Colonic mucosa (tissue), 4 donors: ENCODE results near the gene DENND5B. TPM values are rescaled to one million over a fixed set of nuclear protein-coding genes. Genes with fewer than 3 reads are reported as not detected.
A peak's percentile ranks its signal among the peaks of the same experiment; 100 is the strongest.
"Not testable (repeated sequence)": the region's sequence is repeated elsewhere in the genome, so short reads cannot be mapped to it uniquely, and the experiment has no call there.

Experiments
- DNase-seq: peaks from one replicate; pipeline ENCODE4 v3.0.0-alpha.2; 2020
- H3K27ac ChIP-seq: fragments of 200-600 bp; one replicate; pipeline ENCODE4 v1.8.0; 2021
- H3K27me3 ChIP-seq: fragments of 200-600 bp; one replicate; pipeline ENCODE4 v1.8.0; 2021
- H3K36me3 ChIP-seq: fragments of 200-600 bp; one replicate; pipeline ENCODE4 v1.8.0; 2021
- H3K4me1 ChIP-seq: fragments of 200-600 bp; one replicate; pipeline ENCODE4 v1.8.0; 2021; ENCODE audit warnings: mild to moderate bottlenecking
- H3K4me3 ChIP-seq: fragments of 200-600 bp; one replicate; pipeline ENCODE4 v1.8.0; 2021
- H3K9ac ChIP-seq, 2 donors: one replicate each; pipeline ENCODE4 v1.7.0; 2013; ENCODE audit warnings: control low read depth in 2 of 2, low read depth in 2 of 2, low read length in 2 of 2
- H3K9me3 ChIP-seq: fragments of 200-600 bp; one replicate; pipeline ENCODE4 v1.8.0; 2021
- CTCF ChIP-seq: fragments of 200-600 bp; IDR thresholded peaks from one replicate; pipeline ENCODE4 v1.8.0; 2022; ENCODE audit warnings: antibody characterized with exemption, mild to moderate bottlenecking
- intact Hi-C: fragments of 100-400 bp; cut with DNase I; formaldehyde crosslinking; loops from one replicate; pipeline ENCODE4 v1.14.1; 2022
- total RNA-seq, 2 donors: library from RNA; stranded (reverse); fragmentation: NEBNext Ultra II Directional in 1 of 2; extraction: Animal tissue kit (Norgen Biotek cat#: 25700) in 1 of 2; gene quantifications; one replicate each; pipeline ENCODE4 v1.2.1, GENCODE V29; 2021
- donor health status: healthy.
- donor health status: DM: no; HTN: no; CAD: no.
- donor health status: DM: no; HTN: no; CAD: no.

Gene DENND5B
- total RNA-seq, 2 donors from 2014 or later: 3.9 to 11.8 TPM

- no peaks in the 10 kb centered on the region for H3K4me1 ChIP-seq
- no peak overlapping the region for H3K4me3 ChIP-seq
- no peak for TF ChIP-seq CTCF
- H3K9me3 ChIP-seq: no peaks in the 10 kb centered on the region
- no peak overlapping the region for H3K9ac ChIP-seq
- H3K36me3 ChIP-seq: no peaks in the 10 kb centered on the region
- H3K27me3 ChIP-seq: no peaks in the 10 kb centered on the region
- DNase-seq: no peak
- H3K27ac ChIP-seq: no peak overlapping the region
- intact Hi-C loops: no loop called here
These were observed 203.9 kb downstream of the DENND5B start for GRCh38 chr12:31387011-31387410.

- DNase-seq: no peak
- no peaks in the 10 kb centered on the region for H3K9me3 ChIP-seq
- H3K27me3 ChIP-seq: no peaks in the 10 kb centered on the region
- TF ChIP-seq CTCF: no peak
- no peaks in the 10 kb centered on the region for H3K36me3 ChIP-seq
- intact Hi-C loops: no loop called here
- H3K27ac ChIP-seq: no peak overlapping the region
- H3K4me3 ChIP-seq: no peak overlapping the region
- no peaks in the 10 kb centered on the region for H3K4me1 ChIP-seq
- H3K9ac ChIP-seq: no peak overlapping the region
These were observed 204.6 kb downstream of the DENND5B start for GRCh38 chr12:31386364-31386777.

DNA sequence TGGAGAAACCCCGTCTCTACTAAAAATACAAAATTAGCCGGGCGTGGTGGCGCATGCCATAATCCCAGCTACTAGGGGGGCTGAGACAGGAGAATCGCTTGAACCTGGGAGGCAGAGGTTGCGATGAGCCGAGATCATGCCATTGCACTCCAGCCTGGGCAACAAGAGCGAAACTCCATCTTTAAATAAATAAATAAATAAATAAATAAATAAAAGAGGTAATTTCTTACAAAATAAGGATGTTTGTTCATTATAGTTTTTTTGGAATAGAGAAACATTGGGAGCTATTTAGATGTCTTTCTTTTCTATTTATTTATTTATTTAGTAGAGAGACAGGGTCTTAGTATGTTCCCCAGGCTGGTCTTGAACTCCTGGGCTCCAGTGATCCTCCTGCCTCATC is 213.7 kb downstream of the DENND5B start:
- DNase-seq, intact Hi-C loops, H3K27ac ChIP-seq, H3K9me3 ChIP-seq, H3K4me3 ChIP-seq, H3K36me3 ChIP-seq, H3K27me3 ChIP-seq, H3K4me1 ChIP-seq, H3K9ac ChIP-seq: not testable (repeated sequence)

DNA sequence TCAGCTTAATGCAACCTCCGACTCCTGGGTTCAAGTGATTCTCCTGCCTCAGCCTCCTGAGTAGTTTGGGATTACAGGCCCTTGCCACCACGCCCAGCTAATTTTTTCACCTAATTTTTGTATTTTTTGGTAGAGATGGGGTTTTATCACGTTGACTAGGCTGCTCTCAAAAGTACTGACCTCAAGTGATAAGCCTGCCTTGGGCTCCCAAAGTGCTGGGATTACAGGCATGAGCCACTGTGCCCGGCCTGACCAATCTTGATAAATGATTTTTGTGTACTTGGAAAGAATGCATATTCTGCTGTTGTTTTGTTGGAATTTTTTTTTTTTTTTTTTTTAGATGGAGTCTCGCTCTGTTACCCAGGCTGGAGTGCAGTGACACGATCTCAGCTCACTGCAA is 215.5 kb downstream of the DENND5B start:
- H3K4me1 ChIP-seq, H3K36me3 ChIP-seq, intact Hi-C loops, H3K9ac ChIP-seq, H3K27ac ChIP-seq, H3K27me3 ChIP-seq, DNase-seq, H3K9me3 ChIP-seq, H3K4me3 ChIP-seq: not testable (repeated sequence)

DNA sequence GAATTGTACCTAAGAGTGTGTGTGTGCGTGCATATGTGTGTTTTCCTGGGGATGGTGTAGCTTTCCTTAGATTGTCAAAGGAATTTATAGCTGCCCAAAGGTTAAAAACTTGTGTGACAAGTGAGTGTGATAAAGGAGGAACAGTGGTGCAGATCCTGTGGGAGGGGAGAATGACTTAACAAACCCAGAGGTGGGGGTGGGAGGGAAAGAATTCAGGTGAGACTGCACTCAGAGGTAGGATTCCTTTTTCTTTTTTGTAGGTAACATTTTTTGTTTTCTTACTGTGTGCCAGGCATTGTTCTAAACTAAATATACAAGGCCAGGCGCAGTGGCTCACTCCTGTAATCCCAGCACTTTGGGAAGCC is 219.7 kb downstream of the DENND5B start:
- H3K27ac ChIP-seq: peak overlapping the region; percentile 81
- H3K36me3 ChIP-seq: no peaks in the 10 kb centered on the region
- H3K27me3 ChIP-seq: no peaks in the 10 kb centered on the region
- H3K9me3 ChIP-seq: no peaks in the 10 kb centered on the region
- H3K9ac ChIP-seq: peak overlapping the region in 1 of 2 donors; percentile 87
- DNase-seq: peak; percentile 69
- intact Hi-C loops: no loop called here
- no peaks in the 10 kb centered on the region for H3K4me1 ChIP-seq
- no peak overlapping the region for H3K4me3 ChIP-seq
- no peak for TF ChIP-seq CTCF

GRCh38 chr12:31370531-31371255 is 220.2 kb downstream of the DENND5B start:
- no peaks in the 10 kb centered on the region for H3K4me1 ChIP-seq
- peak overlapping the region; percentile 81 for H3K27ac ChIP-seq
- H3K9me3 ChIP-seq: no peaks in the 10 kb centered on the region
- H3K4me3 ChIP-seq: no peak overlapping the region
- H3K36me3 ChIP-seq: no peaks in the 10 kb centered on the region
- DNase-seq: peak; percentile 82
- H3K9ac ChIP-seq: peak overlapping the region; percentile 33 to 87
- H3K27me3 ChIP-seq: no peaks in the 10 kb centered on the region
- TF ChIP-seq CTCF: no peak
- intact Hi-C loops: no loop called here
